Osteoblast (primary cell): ENCODE measurements around the gene ADGRG1. TPM values are rescaled to one million over a fixed set of nuclear protein-coding genes. Genes with fewer than 3 reads are reported as not detected.

ENCODE experiments used
- DNase-seq: peaks from one replicate; pipeline ENCODE4 v3.0.0; 2011; ENCODE audit warnings: low spot score, mixed read lengths; ENCODE audit not compliant: insufficient read length; ENCODE audit errors: missing footprints
- H2AFZ ChIP-seq: 2 replicates; pipeline ENCODE4 v1.6.0; 2011; ENCODE audit warnings: mild to moderate bottlenecking, low read length
- H3K27ac ChIP-seq: 2 replicates; pipeline ENCODE4 v1.5.1; 2011; ENCODE audit warnings: mild to moderate bottlenecking, low read depth, low read length, moderate library complexity
- H3K27me3 ChIP-seq: 2 replicates; pipeline ENCODE4 v1.6.0; 2012; ENCODE audit warnings: mild to moderate bottlenecking, control low read depth, inconsistent platforms, low read length, moderate library complexity; ENCODE audit not compliant: insufficient read depth
- H3K36me3 ChIP-seq: 2 replicates; pipeline ENCODE4 v1.5.1; 2011; ENCODE audit warnings: mild to moderate bottlenecking, low read length, control low read depth, moderate library complexity; ENCODE audit not compliant: insufficient read depth
- H3K4me1 ChIP-seq: 2 replicates; pipeline ENCODE4 v1.5.1; 2011; ENCODE audit warnings: mild to moderate bottlenecking, low read length, control low read depth, moderate library complexity; ENCODE audit not compliant: insufficient read depth
- H3K4me2 ChIP-seq: 2 replicates; pipeline ENCODE4 v1.6.0; 2011; ENCODE audit warnings: mild to moderate bottlenecking, low read length; ENCODE audit not compliant: insufficient read depth
- H3K4me3 ChIP-seq: fragments of 200-600 bp; sonication (generic); 3 replicates; pipeline ENCODE4 v1.5.1; 2012; ENCODE audit warnings: mild to moderate bottlenecking, low read length, inconsistent platforms; ENCODE audit not compliant: insufficient read depth
- H3K79me2 ChIP-seq: 2 replicates; pipeline ENCODE4 v1.6.0; 2012; ENCODE audit warnings: mild to moderate bottlenecking, low read length, control low read depth, inconsistent platforms; ENCODE audit not compliant: insufficient read depth
- H3K9me3 ChIP-seq: 2 replicates; pipeline ENCODE4 v1.5.1; 2011; ENCODE audit warnings: low read depth, low read length, control low read depth
- H4K20me1 ChIP-seq: 2 replicates; pipeline ENCODE4 v1.6.0; 2012; ENCODE audit warnings: mild to moderate bottlenecking, low read length, control low read depth; ENCODE audit not compliant: insufficient read depth
- total RNA-seq: library from RNA; depleted of rRNA; stranded (reverse); fragments of >200 nt; gene quantifications from 2 replicates; pipeline ENCODE4 v1.2.3, GENCODE V29; 2012
- TF ChIP-seq, protein P1 (sequence below): IDR thresholded peaks from 2 replicates; pipeline ENCODE4 v1.5.1; 2011; ENCODE audit warnings: mild to moderate bottlenecking, low read depth, low read length, moderate library complexity; ENCODE audit errors: extremely low read depth

ADGRG1 gene
- total RNA-seq, 1 donor, result 0.72 TPM

DNA sequence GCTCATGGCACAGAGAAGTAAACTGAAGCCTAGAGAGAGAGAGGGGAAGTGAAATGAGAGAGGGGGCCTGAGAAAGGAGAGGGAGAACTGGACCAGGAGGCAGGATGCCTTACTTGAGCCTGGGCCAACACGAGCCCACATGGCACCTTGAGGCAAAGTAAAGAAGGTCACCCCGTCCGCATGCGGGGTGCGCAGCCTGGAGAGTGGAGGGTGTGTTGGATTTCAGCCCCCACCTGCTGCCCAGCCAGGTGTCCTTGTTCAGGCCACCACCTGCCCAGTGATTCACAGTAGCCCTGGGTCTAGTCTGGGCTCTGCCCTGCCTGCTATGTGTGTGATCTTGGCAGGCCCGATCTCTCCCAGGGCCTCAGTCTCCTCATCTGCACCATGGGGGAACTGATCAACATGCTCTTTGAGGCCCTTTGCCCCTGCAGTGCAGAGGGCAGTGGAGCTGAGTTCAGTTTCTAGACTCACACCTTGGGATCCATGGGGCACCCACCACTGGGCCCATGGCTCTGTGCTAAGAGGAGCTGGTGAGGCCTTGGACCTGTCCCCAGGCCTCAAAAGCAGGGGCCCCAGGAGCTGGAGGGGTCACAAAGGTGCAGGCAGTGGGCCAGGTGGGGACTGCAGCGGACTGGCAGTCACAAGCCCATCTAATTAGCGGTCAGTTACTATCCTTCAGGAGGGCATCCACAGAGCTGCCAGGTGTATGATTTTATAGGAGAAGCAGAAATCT is 56.4 kb downstream of the ADGRG1 start:
- H3K27me3 ChIP-seq, result peaks cover 14% of the 10 kb centered on the region
- no peaks in the 10 kb centered on the region for H3K4me1 ChIP-seq

DNA sequence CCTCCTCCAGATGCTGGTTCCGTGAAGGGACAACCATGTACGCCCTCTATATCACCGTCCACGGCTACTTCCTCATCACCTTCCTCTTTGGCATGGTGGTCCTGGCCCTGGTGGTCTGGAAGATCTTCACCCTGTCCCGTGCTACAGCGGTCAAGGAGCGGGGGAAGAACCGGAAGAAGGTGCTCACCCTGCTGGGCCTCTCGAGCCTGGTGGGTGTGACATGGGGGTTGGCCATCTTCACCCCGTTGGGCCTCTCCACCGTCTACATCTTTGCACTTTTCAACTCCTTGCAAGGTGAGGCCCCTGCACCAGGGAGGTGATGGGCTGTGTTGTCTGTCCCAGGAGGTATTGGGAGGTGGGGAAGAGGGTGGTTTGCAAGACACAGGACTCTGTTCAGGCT is 57.2 kb downstream of the ADGRG1 start:
- H2AFZ ChIP-seq, result no peak overlapping the region
- TF ChIP-seq, protein P1, sequence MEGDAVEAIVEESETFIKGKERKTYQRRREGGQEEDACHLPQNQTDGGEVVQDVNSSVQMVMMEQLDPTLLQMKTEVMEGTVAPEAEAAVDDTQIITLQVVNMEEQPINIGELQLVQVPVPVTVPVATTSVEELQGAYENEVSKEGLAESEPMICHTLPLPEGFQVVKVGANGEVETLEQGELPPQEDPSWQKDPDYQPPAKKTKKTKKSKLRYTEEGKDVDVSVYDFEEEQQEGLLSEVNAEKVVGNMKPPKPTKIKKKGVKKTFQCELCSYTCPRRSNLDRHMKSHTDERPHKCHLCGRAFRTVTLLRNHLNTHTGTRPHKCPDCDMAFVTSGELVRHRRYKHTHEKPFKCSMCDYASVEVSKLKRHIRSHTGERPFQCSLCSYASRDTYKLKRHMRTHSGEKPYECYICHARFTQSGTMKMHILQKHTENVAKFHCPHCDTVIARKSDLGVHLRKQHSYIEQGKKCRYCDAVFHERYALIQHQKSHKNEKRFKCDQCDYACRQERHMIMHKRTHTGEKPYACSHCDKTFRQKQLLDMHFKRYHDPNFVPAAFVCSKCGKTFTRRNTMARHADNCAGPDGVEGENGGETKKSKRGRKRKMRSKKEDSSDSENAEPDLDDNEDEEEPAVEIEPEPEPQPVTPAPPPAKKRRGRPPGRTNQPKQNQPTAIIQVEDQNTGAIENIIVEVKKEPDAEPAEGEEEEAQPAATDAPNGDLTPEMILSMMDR, result no peak
- DNase-seq, result no peak

More for the DNA sequence above, 56.4 kb downstream of the ADGRG1 start:
- no peak for DNase-seq
- H3K27ac ChIP-seq, result no peak overlapping the region
- no peaks in the 10 kb centered on the region for H3K79me2 ChIP-seq
- H3K9me3 ChIP-seq, result no peaks in the 10 kb centered on the region
- no peak overlapping the region for H3K4me3 ChIP-seq
- no peaks in the 10 kb centered on the region for H4K20me1 ChIP-seq
- H3K36me3 ChIP-seq, result no peaks in the 10 kb centered on the region
- H3K4me2 ChIP-seq, result no peak overlapping the region
- TF ChIP-seq, protein P1, result no peak
- no peak overlapping the region for H2AFZ ChIP-seq

DNA sequence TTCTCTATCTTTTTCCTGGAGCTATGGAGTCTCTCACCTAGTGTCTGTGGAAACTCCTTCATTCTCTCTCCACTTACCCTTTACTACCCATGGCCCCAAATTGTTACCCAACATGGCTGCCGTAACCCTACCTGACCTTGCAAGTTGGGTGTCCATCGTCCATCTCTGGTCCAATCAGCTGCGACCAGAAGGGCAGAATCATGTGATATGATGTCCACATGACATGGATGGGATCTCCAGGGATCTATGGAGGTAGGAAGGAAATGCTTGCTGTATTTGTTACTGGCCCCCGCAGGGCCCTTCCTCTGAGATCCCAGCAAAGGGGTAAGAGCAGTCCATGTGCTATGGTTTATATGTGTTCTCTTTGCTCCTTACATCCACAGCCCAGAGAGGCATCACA is 58.1 kb downstream of the ADGRG1 start:
- H4K20me1 ChIP-seq, result no peaks in the 10 kb centered on the region
- no peak overlapping the region for H2AFZ ChIP-seq
- H3K4me3 ChIP-seq, result no peak overlapping the region
- H3K4me2 ChIP-seq, result no peak overlapping the region
- H3K9me3 ChIP-seq, result no peaks in the 10 kb centered on the region
- no peak overlapping the region for H3K27ac ChIP-seq
- no peaks in the 10 kb centered on the region for H3K36me3 ChIP-seq
- no peaks in the 10 kb centered on the region for H3K79me2 ChIP-seq
- no peaks in the 10 kb centered on the region for H3K4me1 ChIP-seq
- DNase-seq, result peak; percentile 68
- TF ChIP-seq, protein P1, result no peak
- H3K27me3 ChIP-seq, result peaks cover 27% of the 10 kb centered on the region

More for the DNA sequence above, 57.2 kb downstream of the ADGRG1 start:
- no peak overlapping the region for H3K4me2 ChIP-seq
- no peaks in the 10 kb centered on the region for H3K9me3 ChIP-seq
- no peak overlapping the region for H3K27ac ChIP-seq
- H3K4me3 ChIP-seq, result no peak overlapping the region
- no peaks in the 10 kb centered on the region for H3K4me1 ChIP-seq
- no peaks in the 10 kb centered on the region for H3K79me2 ChIP-seq
- H3K27me3 ChIP-seq, result peaks cover 21% of the 10 kb centered on the region
- no peaks in the 10 kb centered on the region for H3K36me3 ChIP-seq
- no peaks in the 10 kb centered on the region for H4K20me1 ChIP-seq

DNA sequence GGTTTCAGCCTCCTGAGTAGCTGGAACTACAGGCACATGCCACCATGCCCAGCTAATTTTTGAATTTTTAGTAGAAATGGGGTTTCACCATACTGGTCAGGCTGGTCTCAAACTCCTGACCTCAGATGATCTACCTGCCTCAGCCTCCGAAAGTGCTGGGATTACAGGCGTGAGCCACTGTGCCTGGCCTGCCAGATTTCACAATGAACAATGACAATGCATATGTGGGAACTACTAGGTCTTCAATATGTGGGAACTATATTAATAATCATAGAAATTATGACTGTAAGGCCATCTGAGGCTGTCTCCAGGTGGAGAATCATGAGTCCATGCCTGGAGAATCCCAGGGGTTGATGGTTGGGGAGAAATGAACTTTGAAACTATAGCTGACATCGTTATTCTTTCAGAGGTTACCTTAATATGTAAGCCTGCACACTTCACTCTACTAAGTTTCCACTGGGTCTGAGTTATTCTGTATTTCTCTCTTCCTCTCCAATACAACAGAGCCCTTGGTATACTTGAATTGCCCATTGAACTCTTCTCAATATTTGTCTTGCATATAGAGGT is 59.0 kb downstream of the ADGRG1 start:
- DNase-seq, result no peak
- H3K27ac ChIP-seq, result no peak overlapping the region
- H4K20me1 ChIP-seq, result no peaks in the 10 kb centered on the region
- H3K4me2 ChIP-seq, result no peak overlapping the region
- TF ChIP-seq, protein P1, result no peak
- no peak overlapping the region for H2AFZ ChIP-seq
- H3K36me3 ChIP-seq, result no peaks in the 10 kb centered on the region
- peaks cover 30% of the 10 kb centered on the region for H3K27me3 ChIP-seq
- no peaks in the 10 kb centered on the region for H3K4me1 ChIP-seq
- H3K79me2 ChIP-seq, result no peaks in the 10 kb centered on the region
- no peaks in the 10 kb centered on the region for H3K9me3 ChIP-seq
- H3K4me3 ChIP-seq, result no peak overlapping the region
